ENCODE data around the gene BAX. TPM values are rescaled to one million over a fixed set of nuclear protein-coding genes. Genes with fewer than 3 reads are reported as not detected.

The BAX gene
- total and polyA plus RNA-seq, 2 of the 13 experiments (the other 11 are each of a cell fraction or from before 2014, with no cell fraction given) = 139 to 176 TPM

DNA sequence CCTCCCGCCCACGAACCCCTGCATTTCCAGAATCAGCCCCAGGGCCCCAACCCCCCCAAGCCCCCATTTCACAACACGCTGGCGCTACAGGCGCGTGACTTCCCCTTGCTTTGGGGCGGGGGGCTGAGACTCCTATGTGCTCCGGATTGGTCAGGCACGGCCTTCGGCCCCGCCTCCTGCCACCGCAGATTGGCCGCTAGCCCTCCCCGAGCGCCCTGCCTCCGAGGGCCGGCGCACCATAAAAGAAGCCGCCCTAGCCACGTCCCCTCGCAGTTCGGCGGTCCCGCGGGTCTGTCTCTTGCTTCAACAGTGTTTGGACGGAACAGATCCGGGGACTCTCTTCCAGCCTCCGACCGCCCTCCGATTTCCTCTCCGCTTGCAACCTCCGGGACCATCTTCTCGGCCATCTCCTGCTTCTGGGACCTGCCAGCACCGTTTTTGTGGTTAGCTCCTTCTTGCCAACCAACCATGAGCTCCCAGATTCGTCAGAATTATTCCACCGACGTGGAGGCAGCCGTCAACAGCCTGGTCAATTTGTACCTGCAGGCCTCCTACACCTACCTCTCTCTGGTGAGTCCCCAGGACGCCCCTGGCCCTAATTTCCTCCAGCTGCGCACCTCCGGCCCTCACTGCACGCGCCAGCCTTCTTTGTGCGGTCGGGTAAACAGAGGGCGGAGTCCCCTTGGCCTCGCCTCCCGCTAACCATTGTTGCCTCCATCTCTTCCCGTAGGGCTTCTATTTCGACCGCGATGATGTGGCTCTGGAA is 10.5 kb downstream of the BAX start, which contains the start of gene FTL (continued):
- TF ChIP-seq RFXANK (CRISPR knock-in tag; IDR thresholded peaks at IDR 0.05) (peak; percentile 75; the same call in 1 of the 2 replicates), ZNF276 (CRISPR knock-in tag; IDR thresholded peaks at IDR 0.05; ENCODE audit: low read depth) (peak; percentile 86; the same call in 1 of the 2 replicates), HOXA9 (CRISPR knock-in tag; IDR thresholded peaks at IDR 0.05; ENCODE audit: borderline replicate concordance) (peak; percentile 41; the same call in 1 of the 2 replicates), POLR2AphosphoS5 (IDR thresholded peaks at IDR 0.05; ENCODE audit: low read depth, low read length) (peak; percentile 99), SOX13 (IDR thresholded peaks at IDR 0.05) (peak; percentile 87; the same call in 1 of the 2 replicates), SOX13 (CRISPR knock-in tag; conservative IDR thresholded peaks at IDR 0.05 in 1 of 2, IDR thresholded peaks at IDR 0.05 in 1 of 2) (no peak; a peak in 1 of 4 replicates), SAFB2 (CRISPR knock-in tag; IDR thresholded peaks at IDR 0.05; ENCODE audit: borderline replicate concordance, low read depth) (no peak; the same call in 1 of the 2 replicates), ZSCAN20 (CRISPR knock-in tag; IDR thresholded peaks at IDR 0.05; ENCODE audit: borderline replicate concordance) (peak; percentile 87), ZNF180 (CRISPR knock-in tag; IDR thresholded peaks at IDR 0.05; ENCODE audit: borderline replicate concordance, low read depth) (peak; percentile 91; the same call in 1 of the 2 replicates), KLF9 (CRISPR knock-in tag; IDR thresholded peaks at IDR 0.05; ENCODE audit: low read depth) (peak; percentile 37; the same call in 1 of the 2 replicates), ZKSCAN8 (CRISPR knock-in tag; IDR thresholded peaks at IDR 0.05; ENCODE audit: borderline replicate concordance) (0 out of 2 replicates have a peak, but pooled peaks have one; percentile 40), NCOA5 (CRISPR knock-in tag; IDR thresholded peaks at IDR 0.05) (peak; percentile 93), ZNF546 (CRISPR knock-in tag; conservative IDR thresholded peaks at IDR 0.05) (peak; percentile 41; the same call in 1 of the 2 replicates), NR3C1 (CRISPR knock-in tag; IDR thresholded peaks at IDR 0.05) (no peak), ZFX (CRISPR knock-in tag; IDR thresholded peaks at IDR 0.05; ENCODE audit: low read depth) (peak; percentile 74; the same call in 1 of the 2 replicates), ZNF382 (CRISPR knock-in tag; IDR thresholded peaks at IDR 0.05; ENCODE audit: borderline replicate concordance) (no peak), ISX (CRISPR knock-in tag; conservative IDR thresholded peaks at IDR 0.05) (peak; percentile 89; the same call in 1 of the 2 replicates), ZFP82 (CRISPR knock-in tag; IDR thresholded peaks at IDR 0.05; ENCODE audit: borderline replicate concordance) (0 out of 2 replicates have a peak, but pooled peaks have one; percentile 42), HNF4G (IDR thresholded peaks at IDR 0.05; ENCODE audit: borderline replicate concordance, low read depth, low read length) (no peak; the same call in 1 of the 2 replicates), HNF4G (CRISPR knock-in tag; IDR thresholded peaks at IDR 0.05; ENCODE audit: borderline replicate concordance, low read depth) (peak; percentile 39; the same call in 1 of the 2 replicates), HOXD1 (CRISPR knock-in tag; IDR thresholded peaks at IDR 0.05) (peak; percentile 90; the same call in 1 of the 2 replicates), DRAP1 (CRISPR knock-in tag; IDR thresholded peaks at IDR 0.05) (peak; percentile 99), ZNF451 (CRISPR knock-in tag; IDR thresholded peaks at IDR 0.05) (no peak)
- TF ChIP-seq, protein P1, sequence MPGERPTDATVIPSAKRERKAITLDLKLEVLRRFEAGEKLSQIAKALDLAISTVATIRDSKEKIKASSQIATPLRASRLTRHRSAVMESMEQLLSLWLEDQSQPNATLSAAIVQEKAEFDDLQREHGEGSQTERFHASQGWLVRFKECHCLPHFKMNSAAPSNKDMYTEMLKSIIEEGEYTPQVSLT (CRISPR knock-in tag; IDR thresholded peaks at IDR 0.05; ENCODE audit: borderline replicate concordance, low read depth) = no peak
- TF ChIP-seq, protein P2, sequence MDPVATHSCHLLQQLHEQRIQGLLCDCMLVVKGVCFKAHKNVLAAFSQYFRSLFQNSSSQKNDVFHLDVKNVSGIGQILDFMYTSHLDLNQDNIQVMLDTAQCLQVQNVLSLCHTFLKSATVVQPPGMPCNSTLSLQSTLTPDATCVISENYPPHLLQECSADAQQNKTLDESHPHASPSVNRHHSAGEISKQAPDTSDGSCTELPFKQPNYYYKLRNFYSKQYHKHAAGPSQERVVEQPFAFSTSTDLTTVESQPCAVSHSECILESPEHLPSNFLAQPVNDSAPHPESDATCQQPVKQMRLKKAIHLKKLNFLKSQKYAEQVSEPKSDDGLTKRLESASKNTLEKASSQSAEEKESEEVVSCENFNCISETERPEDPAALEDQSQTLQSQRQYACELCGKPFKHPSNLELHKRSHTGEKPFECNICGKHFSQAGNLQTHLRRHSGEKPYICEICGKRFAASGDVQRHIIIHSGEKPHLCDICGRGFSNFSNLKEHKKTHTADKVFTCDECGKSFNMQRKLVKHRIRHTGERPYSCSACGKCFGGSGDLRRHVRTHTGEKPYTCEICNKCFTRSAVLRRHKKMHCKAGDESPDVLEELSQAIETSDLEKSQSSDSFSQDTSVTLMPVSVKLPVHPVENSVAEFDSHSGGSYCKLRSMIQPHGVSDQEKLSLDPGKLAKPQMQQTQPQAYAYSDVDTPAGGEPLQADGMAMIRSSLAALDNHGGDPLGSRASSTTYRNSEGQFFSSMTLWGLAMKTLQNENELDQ (CRISPR knock-in tag; IDR thresholded peaks at IDR 0.05; ENCODE audit: borderline replicate concordance) = no peak
